ENCODE measurements around the gene ADGRA3. TPM values are rescaled to one million over a fixed set of nuclear protein-coding genes. Genes with fewer than 3 reads are reported as not detected.

Gene ADGRA3
- polyA plus RNA-seq, 1 donor from 2014 or later = 40.5 TPM

- Histone ChIP-seq H3K27me3 (ENCODE audit: insufficient read depth, low read depth, low read length) (no peaks in the 10 kb centered on the region), H3F3A (ENCODE audit: insufficient read depth, low read length, poor library complexity, severe bottlenecking) (no peaks in the 10 kb centered on the region), H3K9me2 (ENCODE audit: insufficient read depth, low read length) (no peaks in the 10 kb centered on the region), H3K9me3 (ENCODE audit: low read length) (no peaks in the 10 kb centered on the region), H4K20me1 (ENCODE audit: insufficient read depth) (no peaks in the 10 kb centered on the region), H3K79me2 (replicated peaks; ENCODE audit: insufficient read depth, low read length) (no peaks in the 10 kb centered on the region), H2AFZ (ENCODE audit: low read depth, low read length) (no peak overlapping the region), H3K9ac (ENCODE audit: low read length) (no peak overlapping the region), H3K4me2 (ENCODE audit: low read length) (no peak overlapping the region), H3K36me3 (ENCODE audit: insufficient read depth, low read length) (no peaks in the 10 kb centered on the region), H3K4me3 (ENCODE audit: low read length) (no peak overlapping the region), H3K27ac (ENCODE audit: low read length) (no peak overlapping the region)
- TF ChIP-seq REST (IDR thresholded peaks at IDR 0.05; ENCODE audit: borderline replicate concordance) (no peak), MXI1 (conservative IDR thresholded peaks at IDR 0.05; ENCODE audit: poor library complexity, severe bottlenecking) (no peak), EZH2 (IDR thresholded peaks at IDR 0.05; ENCODE audit: borderline replicate concordance, insufficient read depth, low read length, poor library complexity, severe bottlenecking) (no peak), RAD21 (conservative IDR thresholded peaks at IDR 0.05) (no peak), POLR2AphosphoS5 (IDR thresholded peaks at IDR 0.05) (no peak), TAF1 (IDR thresholded peaks at IDR 0.05; ENCODE audit: low read depth) (no peak), SMC3 (conservative IDR thresholded peaks at IDR 0.05; ENCODE audit: poor library complexity) (no peak), EP300 (conservative IDR thresholded peaks at IDR 0.05; ENCODE audit: poor library complexity, severe bottlenecking) (no peak)
- TF ChIP-seq, protein P1, sequence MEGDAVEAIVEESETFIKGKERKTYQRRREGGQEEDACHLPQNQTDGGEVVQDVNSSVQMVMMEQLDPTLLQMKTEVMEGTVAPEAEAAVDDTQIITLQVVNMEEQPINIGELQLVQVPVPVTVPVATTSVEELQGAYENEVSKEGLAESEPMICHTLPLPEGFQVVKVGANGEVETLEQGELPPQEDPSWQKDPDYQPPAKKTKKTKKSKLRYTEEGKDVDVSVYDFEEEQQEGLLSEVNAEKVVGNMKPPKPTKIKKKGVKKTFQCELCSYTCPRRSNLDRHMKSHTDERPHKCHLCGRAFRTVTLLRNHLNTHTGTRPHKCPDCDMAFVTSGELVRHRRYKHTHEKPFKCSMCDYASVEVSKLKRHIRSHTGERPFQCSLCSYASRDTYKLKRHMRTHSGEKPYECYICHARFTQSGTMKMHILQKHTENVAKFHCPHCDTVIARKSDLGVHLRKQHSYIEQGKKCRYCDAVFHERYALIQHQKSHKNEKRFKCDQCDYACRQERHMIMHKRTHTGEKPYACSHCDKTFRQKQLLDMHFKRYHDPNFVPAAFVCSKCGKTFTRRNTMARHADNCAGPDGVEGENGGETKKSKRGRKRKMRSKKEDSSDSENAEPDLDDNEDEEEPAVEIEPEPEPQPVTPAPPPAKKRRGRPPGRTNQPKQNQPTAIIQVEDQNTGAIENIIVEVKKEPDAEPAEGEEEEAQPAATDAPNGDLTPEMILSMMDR (IDR thresholded peaks at IDR 0.05; ENCODE audit: poor library complexity, severe bottlenecking) = no peak
These were observed 50.5 kb downstream of the ADGRA3 start for GRCh38 chr4:22465349-22465748.

DNA sequence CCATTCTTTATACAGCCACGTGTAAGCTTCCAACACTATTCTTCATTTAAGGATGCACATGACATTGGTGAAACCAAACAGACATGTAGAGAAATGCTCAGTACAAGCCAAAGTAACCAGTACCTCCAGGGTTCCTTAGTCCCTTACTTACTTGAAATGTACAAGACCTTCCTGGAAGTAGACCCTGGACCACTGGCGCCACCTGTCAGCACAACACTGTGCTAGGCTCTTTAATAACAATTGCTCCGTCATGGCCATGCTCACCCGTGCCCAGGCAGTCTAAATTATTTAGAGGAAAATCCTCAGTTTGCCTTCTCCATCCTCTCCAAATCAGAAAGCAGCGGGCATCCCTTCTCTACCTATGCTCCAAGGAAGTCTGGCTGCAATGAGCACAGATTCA lies 52.7 kb downstream of the ADGRA3 start:
- H3K27me3 ChIP-seq (ENCODE audit: insufficient read depth, low read depth, low read length) = no peaks in the 10 kb centered on the region
- H3K36me3 ChIP-seq (ENCODE audit: insufficient read depth, low read length) = no peaks in the 10 kb centered on the region
- TF ChIP-seq TAF1 (IDR thresholded peaks at IDR 0.05; ENCODE audit: low read depth) (no peak), SMC3 (conservative IDR thresholded peaks at IDR 0.05; ENCODE audit: poor library complexity) (no peak), EZH2 (IDR thresholded peaks at IDR 0.05; ENCODE audit: borderline replicate concordance, insufficient read depth, low read length, poor library complexity, severe bottlenecking) (no peak), POLR2AphosphoS5 (IDR thresholded peaks at IDR 0.05) (no peak), MXI1 (conservative IDR thresholded peaks at IDR 0.05; ENCODE audit: poor library complexity, severe bottlenecking) (no peak), REST (IDR thresholded peaks at IDR 0.05; ENCODE audit: borderline replicate concordance) (no peak), RAD21 (conservative IDR thresholded peaks at IDR 0.05) (no peak), EP300 (conservative IDR thresholded peaks at IDR 0.05; ENCODE audit: poor library complexity, severe bottlenecking) (no peak)
- TF ChIP-seq, protein P1 (IDR thresholded peaks at IDR 0.05; ENCODE audit: poor library complexity, severe bottlenecking) = no peak
- no peaks in the 10 kb centered on the region for H4K20me1 ChIP-seq (ENCODE audit: insufficient read depth)
- H3K4me2 ChIP-seq (ENCODE audit: low read length) = no peak overlapping the region
- H3K27ac ChIP-seq (ENCODE audit: low read length) = no peak overlapping the region
- H3K79me2 ChIP-seq (replicated peaks; ENCODE audit: insufficient read depth, low read length) = no peaks in the 10 kb centered on the region
- H3K9ac ChIP-seq (ENCODE audit: low read length) = no peak overlapping the region
- no peak overlapping the region for H2AFZ ChIP-seq (ENCODE audit: low read depth, low read length)
- no peaks in the 10 kb centered on the region for H3K9me2 ChIP-seq (ENCODE audit: insufficient read depth, low read length)
- H3K9me3 ChIP-seq (ENCODE audit: low read length) = no peaks in the 10 kb centered on the region
- H3F3A ChIP-seq (ENCODE audit: insufficient read depth, low read length, poor library complexity, severe bottlenecking) = no peaks in the 10 kb centered on the region
- H3K4me3 ChIP-seq (ENCODE audit: low read length) = no peak overlapping the region
